ENCODE data around the gene MPP4. TPM values are rescaled to one million over a fixed set of nuclear protein-coding genes. Genes with fewer than 3 reads are reported as not detected.

MPP4 gene
- total and polyA plus RNA-seq, 2 donors from 2014 or later = 0.19 TPM; not detected in 1

GRCh38 chr2:201638326-201638725, 60.1 kb downstream of the MPP4 start:
- no peak for TF ChIP-seq CTCF (IDR thresholded peaks at IDR 0.05; ENCODE audit: borderline replicate concordance, extremely low read depth, insufficient read depth)
- H3K4me1 ChIP-seq (ENCODE audit: control insufficient read depth in 2 of 3, insufficient read depth in 2 of 3, low read depth in 1 of 3, low read length in 3 of 3) = peaks cover 0 to 2% (median 0%) of the 10 kb centered on the region in 3 donors
- no peak overlapping the region for H3K4me3 ChIP-seq (ENCODE audit: low read length in 3 of 3)
- H3K9ac ChIP-seq (ENCODE audit: low read length in 3 of 3) = no peak overlapping the region
- DNase-seq (no peak), FAIRE-seq (no peak)
- H3K27me3 ChIP-seq (ENCODE audit: control insufficient read depth, insufficient read depth, low read length) = no peaks in the 10 kb centered on the region
- intact Hi-C loops (cut with DNase I) = no loop called here
- no peak overlapping the region for H3K27ac ChIP-seq (ENCODE audit: low read depth in 2 of 2, low read length in 2 of 2)
- H3K36me3 ChIP-seq (ENCODE audit: control insufficient read depth in 2 of 3, insufficient read depth in 3 of 3, low read length in 3 of 3) = peaks cover 6 to 12% (median 7%) of the 10 kb centered on the region in 3 donors
- H3K9me3 ChIP-seq (ENCODE audit: control insufficient read depth in 2 of 3, insufficient read depth in 1 of 3, low read length in 3 of 3) = no peaks in the 10 kb centered on the region

- intact Hi-C loops (cut with DNase I) = no loop called here
These were observed 64.7 kb downstream of the MPP4 start for GRCh38 chr2:201633661-201634249.

GRCh38 chr2:201631041-201631440, 67.4 kb downstream of the MPP4 start:
- Histone ChIP-seq H3K4me3 (ENCODE audit: low read length in 3 of 3) (no peak overlapping the region), H3K9ac (ENCODE audit: low read length in 3 of 3) (no peak overlapping the region), H3K9me3 (ENCODE audit: control insufficient read depth in 2 of 3, insufficient read depth in 1 of 3, low read length in 3 of 3) (no peaks in the 10 kb centered on the region), H3K27ac (ENCODE audit: low read depth in 2 of 2, low read length in 2 of 2) (no peak overlapping the region), H3K27me3 (ENCODE audit: control insufficient read depth, insufficient read depth, low read length) (no peaks in the 10 kb centered on the region), H3K36me3 (ENCODE audit: control insufficient read depth in 2 of 3, insufficient read depth in 3 of 3, low read length in 3 of 3) (peaks cover 9 to 17% (median 12%) of the 10 kb centered on the region in 3 donors), H3K4me1 (ENCODE audit: control insufficient read depth in 2 of 3, insufficient read depth in 2 of 3, low read depth in 1 of 3, low read length in 3 of 3) (no peaks in the 10 kb centered on the region)
- intact Hi-C loops (cut with DNase I) = no loop called here
- FAIRE-seq (no peak), DNase-seq (no peak)
- no peak for TF ChIP-seq CTCF (IDR thresholded peaks at IDR 0.05; ENCODE audit: borderline replicate concordance, extremely low read depth, insufficient read depth)

More at GRCh38 chr2:201633661-201634249, 64.7 kb downstream of the MPP4 start:
- FAIRE-seq (no peak), DNase-seq (no peak)
- Histone ChIP-seq H3K4me1 (ENCODE audit: control insufficient read depth in 2 of 3, insufficient read depth in 2 of 3, low read depth in 1 of 3, low read length in 3 of 3) (no peaks in the 10 kb centered on the region), H3K36me3 (ENCODE audit: control insufficient read depth in 2 of 3, insufficient read depth in 3 of 3, low read length in 3 of 3) (peaks cover 9 to 14% (median 12%) of the 10 kb centered on the region in 3 donors), H3K9ac (ENCODE audit: low read length in 3 of 3) (no peak overlapping the region), H3K9me3 (ENCODE audit: control insufficient read depth in 2 of 3, insufficient read depth in 1 of 3, low read length in 3 of 3) (no peaks in the 10 kb centered on the region), H3K4me3 (ENCODE audit: low read length in 3 of 3) (no peak overlapping the region), H3K27me3 (ENCODE audit: control insufficient read depth, insufficient read depth, low read length) (no peaks in the 10 kb centered on the region), H3K27ac (ENCODE audit: low read depth in 2 of 2, low read length in 2 of 2) (no peak overlapping the region)
- no peak for TF ChIP-seq CTCF (IDR thresholded peaks at IDR 0.05; ENCODE audit: borderline replicate concordance, extremely low read depth, insufficient read depth)

GRCh38 chr2:201630577-201630976, 67.9 kb downstream of the MPP4 start:
- H3K27me3 ChIP-seq (ENCODE audit: control insufficient read depth, insufficient read depth, low read length) = no peaks in the 10 kb centered on the region
- FAIRE-seq (no peak), DNase-seq (no peak)
- no peak overlapping the region for H3K27ac ChIP-seq (ENCODE audit: low read depth in 2 of 2, low read length in 2 of 2)
- H3K4me3 ChIP-seq (ENCODE audit: low read length in 3 of 3) = no peak overlapping the region
- intact Hi-C loops (cut with DNase I) = no loop called here
- TF ChIP-seq CTCF (IDR thresholded peaks at IDR 0.05; ENCODE audit: borderline replicate concordance, extremely low read depth, insufficient read depth) = no peak
- peaks cover 9 to 17% (median 12%) of the 10 kb centered on the region in 3 donors for H3K36me3 ChIP-seq (ENCODE audit: control insufficient read depth in 2 of 3, insufficient read depth in 3 of 3, low read length in 3 of 3)
- no peaks in the 10 kb centered on the region for H3K9me3 ChIP-seq (ENCODE audit: control insufficient read depth in 2 of 3, insufficient read depth in 1 of 3, low read length in 3 of 3)
- no peaks in the 10 kb centered on the region for H3K4me1 ChIP-seq (ENCODE audit: control insufficient read depth in 2 of 3, insufficient read depth in 2 of 3, low read depth in 1 of 3, low read length in 3 of 3)
- H3K9ac ChIP-seq (ENCODE audit: low read length in 3 of 3) = no peak overlapping the region

Data from kidney (tissue), 14 donors.